ENCODE measurements around the gene LITAFD. TPM values are rescaled to one million over a fixed set of nuclear protein-coding genes. Genes with fewer than 3 reads are reported as not detected.

The LITAFD gene
- polyA plus RNA-seq, 1 of the 3 experiments (the other 2 are of a cell fraction), result not detected

GRCh38 chr16:8858994-8859912 is 22.9 kb upstream of the LITAFD start:
- H3K4me2 ChIP-seq, result no peak overlapping the region
- H3K9me3 ChIP-seq, result no peaks in the 10 kb centered on the region
- ChIA-PET POLR2A (no interaction called here), CTCF (interaction anchor here (1.4 to 1.6 kb wide), 3 partner anchors 12 to 149 kb away, joined by 3 to 7 read pairs (median 4); no protein-coding TSS in a partner anchor)
- no peak for DNase-seq
- H3K9me2 ChIP-seq, result no peaks in the 10 kb centered on the region
- peaks cover 5% of the 10 kb centered on the region for H3F3A ChIP-seq (replicated peaks; ENCODE audit: insufficient read depth)
- no peak for TF ChIP-seq ELF1 (IDR thresholded peaks at IDR 0.05)
- TF ChIP-seq EP300 (IDR thresholded peaks at IDR 0.05; ENCODE audit: borderline replicate concordance in 1 of 2, low read depth in 1 of 2, low read length in 1 of 2), result no peak
- TF ChIP-seq MXI1 (IDR thresholded peaks at IDR 0.05; ENCODE audit: low read depth, low read length), result no peak
- TF ChIP-seq RFX5 (IDR thresholded peaks at IDR 0.05; ENCODE audit: low read length), result no peak
- TF ChIP-seq FOXJ3 (CRISPR knock-in tag; IDR thresholded peaks at IDR 0.05), result no peak
- no peak for TF ChIP-seq TEAD4 (IDR thresholded peaks at IDR 0.05; ENCODE audit: borderline replicate concordance, insufficient read depth)
- no peak for TF ChIP-seq YY1 (IDR thresholded peaks at IDR 0.05; ENCODE audit: low read depth)
- TF ChIP-seq SMC3 (IDR thresholded peaks at IDR 0.05; ENCODE audit: low read depth, low read length), result no peak
- TF ChIP-seq SIN3A (IDR thresholded peaks at IDR 0.05; ENCODE audit: borderline replicate concordance, low read depth, low read length), result no peak
- TF ChIP-seq MAX (IDR thresholded peaks at IDR 0.05; ENCODE audit: low read depth), result no peak
- TF ChIP-seq RXRA (IDR thresholded peaks at IDR 0.05; ENCODE audit: borderline replicate concordance, low read depth), result no peak
- no peak for TF ChIP-seq PBX3 (IDR thresholded peaks at IDR 0.05)
- no peak for TF ChIP-seq JUND (IDR thresholded peaks at IDR 0.05)
- TF ChIP-seq MEF2A (IDR thresholded peaks at IDR 0.05; ENCODE audit: borderline replicate concordance, low read depth), result no peak
- no peak overlapping the region for H3K9ac ChIP-seq
- H2AFZ ChIP-seq (ENCODE audit: low read depth), result no peak overlapping the region
- no peak overlapping the region for H3K4me3 ChIP-seq (ENCODE audit: low read depth in 2 of 2, low read length in 1 of 2)
- peaks cover 51% of the 10 kb centered on the region for H4K20me1 ChIP-seq (ENCODE audit: insufficient read depth)
- no peak overlapping the region for H3K27ac ChIP-seq (ENCODE audit: low read depth in 2 of 2, low read length in 1 of 2)
- peaks cover 8 to 23% of the 10 kb centered on the region in 2 experiments for H3K36me3 ChIP-seq (replicated peaks in 1 of 2; ENCODE audit: control insufficient read depth in 1 of 2, insufficient read depth in 2 of 2, low read length in 1 of 2)
- peaks cover 61% of the 10 kb centered on the region for H3K79me2 ChIP-seq (ENCODE audit: insufficient read depth)
- H3K27me3 ChIP-seq (ENCODE audit: insufficient read depth), result no peaks in the 10 kb centered on the region
- peaks cover 7 to 11% of the 10 kb centered on the region in 2 experiments; a peak in 1 of 4 replicates for H3K4me1 ChIP-seq (ENCODE audit: control insufficient read depth in 1 of 2, insufficient read depth in 2 of 2, low read depth in 1 of 2, low read length in 1 of 2)
- WGBS (ENCODE audit: low lambda C conversion rate), result 96% methylated on average over 22 of the region's 31 CpGs
